Kidney epithelial cell (primary cell): ENCODE data around the gene GNS. TPM values are rescaled to one million over a fixed set of nuclear protein-coding genes. Genes with fewer than 3 reads are reported as not detected.

ENCODE experiments used
- DNase-seq: peaks from one replicate; pipeline ENCODE4 v3.0.0-alpha.2; 2010; ENCODE audit warnings: low read depth
- H3K27me3 ChIP-seq: 2 replicates; pipeline ENCODE4 v1.6.0; 2011; ENCODE audit warnings: low read length; ENCODE audit not compliant: control insufficient read depth, insufficient read depth
- H3K36me3 ChIP-seq: 2 replicates; pipeline ENCODE4 v1.5.1; 2011; ENCODE audit warnings: low read length; ENCODE audit not compliant: control insufficient read depth, insufficient read depth
- H3K4me3 ChIP-seq: 2 replicates; pipeline ENCODE4 v1.5.1; 2011; ENCODE audit warnings: low read depth, mild to moderate bottlenecking, control low read depth, low read length
- CTCF ChIP-seq: IDR thresholded peaks from 2 replicates; pipeline ENCODE4 v1.5.1; 2011; ENCODE audit warnings: mild to moderate bottlenecking, moderate library complexity, low read length, control low read depth, inconsistent platforms; ENCODE audit not compliant: insufficient read depth, poor library complexity, severe bottlenecking
- total RNA-seq: library from RNA; depleted of rRNA; stranded (reverse); fragments of >200 nt; gene quantifications from 2 replicates; pipeline ENCODE4 v1.2.3, GENCODE V29; 2015

Gene GNS
- total RNA-seq, 1 donor from 2014 or later, result 120 TPM

DNA sequence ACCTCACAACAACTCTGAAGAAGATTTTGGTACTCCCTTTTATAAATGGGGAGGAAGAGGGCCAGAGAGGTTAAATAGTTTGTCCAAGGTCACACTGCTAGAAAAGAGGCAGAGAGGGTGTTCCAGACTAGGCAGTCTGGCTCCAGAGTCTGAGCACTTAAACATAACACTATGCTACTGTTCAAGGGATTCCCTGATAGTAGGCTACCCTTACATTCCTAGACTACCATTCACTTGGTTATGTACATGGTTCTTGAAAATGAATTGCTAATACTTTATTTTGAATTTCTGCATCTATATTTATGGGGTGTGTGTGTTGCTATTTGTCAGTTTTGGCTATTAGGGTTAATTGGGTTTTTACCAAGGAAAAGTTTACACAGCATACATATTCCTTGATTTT lies 7.2 kb downstream of the GNS start:
- DNase-seq, result no peak
- no peak for TF ChIP-seq CTCF
- H3K4me3 ChIP-seq, result no peak overlapping the region
- no peaks in the 10 kb centered on the region for H3K36me3 ChIP-seq
- no peaks in the 10 kb centered on the region for H3K27me3 ChIP-seq

- Histone ChIP-seq H3K27me3 (no peaks in the 10 kb centered on the region), H3K36me3 (no peaks in the 10 kb centered on the region), H3K4me3 (no peak overlapping the region)
- no peak for DNase-seq
- TF ChIP-seq CTCF, result no peak
These were observed 9.6 kb downstream of the GNS start for GRCh38 chr12:64749461-64750200.

DNA sequence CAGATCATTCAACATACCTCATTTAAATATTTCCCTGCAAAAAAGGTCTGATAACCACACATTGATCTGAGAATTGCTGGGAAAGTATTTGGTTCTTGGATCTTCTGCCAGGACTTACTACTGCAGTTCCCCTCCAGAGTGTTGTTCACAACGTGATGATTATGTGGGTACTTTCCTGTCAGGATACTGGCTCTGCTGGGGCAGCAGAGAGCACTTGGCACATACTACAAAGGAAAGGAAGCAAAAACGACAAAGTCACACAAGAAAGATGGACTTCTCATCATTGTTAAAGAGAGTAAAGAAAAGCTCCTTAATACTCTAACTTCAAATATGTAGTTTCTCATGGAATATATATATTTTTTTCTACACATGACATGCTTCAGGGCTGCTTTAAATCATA lies 11.5 kb downstream of the GNS start:
- no peaks in the 10 kb centered on the region for H3K36me3 ChIP-seq
- TF ChIP-seq CTCF, result no peak
- H3K4me3 ChIP-seq, result no peak overlapping the region
- DNase-seq, result no peak
- no peaks in the 10 kb centered on the region for H3K27me3 ChIP-seq

DNA sequence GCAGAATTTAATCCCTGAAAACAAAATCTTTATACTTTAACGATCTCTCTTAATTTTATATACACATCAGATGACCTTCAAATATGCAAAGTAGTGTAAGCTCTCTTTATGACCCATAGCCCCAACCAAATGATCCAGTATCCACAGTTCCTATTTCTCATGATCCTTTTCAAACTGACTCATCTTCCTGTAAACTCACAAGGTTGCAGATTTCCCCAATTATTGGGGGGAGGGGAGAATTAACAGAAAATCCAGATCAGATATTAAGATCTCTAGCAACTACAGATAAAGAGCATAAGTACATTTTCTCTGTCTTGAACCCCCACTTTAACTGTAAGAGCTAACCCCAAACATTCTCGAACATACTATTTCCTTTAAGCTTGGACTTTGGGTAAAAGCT lies 12.5 kb downstream of the GNS start:
- no peak for TF ChIP-seq CTCF
- no peaks in the 10 kb centered on the region for H3K27me3 ChIP-seq
- H3K4me3 ChIP-seq, result no peak overlapping the region
- no peaks in the 10 kb centered on the region for H3K36me3 ChIP-seq
- DNase-seq, result no peak

DNA sequence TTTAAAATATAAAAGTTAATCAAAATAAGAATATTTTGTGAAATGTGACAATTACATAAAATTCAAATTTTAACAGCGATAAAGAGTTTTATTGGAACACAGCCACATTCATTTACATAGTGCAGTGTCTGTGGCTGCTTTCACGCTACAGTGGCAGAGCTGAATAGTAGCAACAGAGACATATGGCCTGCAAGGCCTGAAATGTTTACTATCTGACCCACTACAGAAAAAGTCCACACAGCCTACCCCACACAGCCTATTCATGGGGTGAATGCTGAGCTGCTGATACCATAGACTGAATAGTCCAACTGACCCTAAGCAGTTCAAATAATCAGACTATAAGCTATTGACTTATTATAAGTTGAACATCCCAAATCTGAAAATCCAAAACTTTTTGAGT lies 13.2 kb downstream of the GNS start:
- TF ChIP-seq CTCF, result no peak
- no peaks in the 10 kb centered on the region for H3K36me3 ChIP-seq
- H3K4me3 ChIP-seq, result no peak overlapping the region
- no peak for DNase-seq
- H3K27me3 ChIP-seq, result no peaks in the 10 kb centered on the region

DNA sequence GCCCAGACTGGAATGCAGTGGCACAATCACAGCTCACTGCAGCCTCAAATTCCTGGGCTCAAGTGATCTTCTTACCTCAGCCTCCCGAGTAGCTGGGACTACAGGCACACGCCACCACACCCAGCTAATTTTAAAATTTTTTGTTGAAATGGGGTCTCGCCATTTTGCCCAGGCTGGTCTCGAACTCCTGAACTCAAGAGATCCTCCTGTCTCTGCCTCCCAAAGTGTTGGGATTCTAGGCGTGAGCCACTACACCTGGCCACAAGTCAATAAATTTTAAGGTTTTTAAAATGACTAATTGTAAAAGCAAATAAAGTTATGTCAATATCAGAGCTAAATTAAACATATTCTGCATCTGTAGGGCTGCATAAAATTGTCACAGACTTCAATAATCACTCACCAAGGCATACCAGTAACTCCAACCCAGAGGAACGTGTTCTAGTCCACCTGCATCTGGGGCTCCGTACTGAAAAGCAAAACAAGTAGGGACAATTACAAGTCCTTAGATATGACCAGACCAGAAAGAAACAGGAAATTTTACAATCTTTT lies 13.9 kb downstream of the GNS start:
- Histone ChIP-seq H3K36me3 (no peaks in the 10 kb centered on the region), H3K27me3 (no peaks in the 10 kb centered on the region), H3K4me3 (no peak overlapping the region)
- DNase-seq, result no peak
- TF ChIP-seq CTCF, result no peak
